Activated T-cell treated with anti-CD3 and anti-CD28 coated beads, Interleukin-2, amount 50 U/mL, for 4 hours (primary cell): ENCODE data around the gene IGSF5. TPM values are rescaled to one million over a fixed set of nuclear protein-coding genes. Genes with fewer than 3 reads are reported as not detected.

ENCODE experiments used
- total RNA-seq, 3 donors: library from RNA; stranded (reverse); gene quantifications; one replicate each; pipeline ENCODE4 v1.2.1, GENCODE V29; 2021

IGSF5 gene
- total RNA-seq, 3 donors from 2014 or later: not detected

Other genes starting within 250 kb of the IGSF5 start
- gene B3GALT5, start 132.2 kb upstream of the IGSF5 start, total RNA-seq: under 1 TPM; 0.03 to 0.05 (median 0.05) TPM
- not detected for gene PCP4, start 122.3 kb downstream of the IGSF5 start, total RNA-seq